Mesenchymal stem cell (in vitro differentiated cells and primary cell): Measurements from ENCODE around the gene HOXC4.

ENCODE experiments used
- DNase-seq: peaks from one replicate; pipeline ENCODE4 v3.0.0-alpha.2; 2013
- H2AFZ ChIP-seq: one replicate; pipeline ENCODE4 v1.6.1; 2013; ENCODE audit warnings: low read depth, mild to moderate bottlenecking, control low read depth, inconsistent platforms, low read length, moderate library complexity
- H2AK5ac ChIP-seq: 2 replicates; pipeline ENCODE4 v1.6.1; 2013; ENCODE audit warnings: low read length, moderate library complexity, mild to moderate bottlenecking, inconsistent platforms; ENCODE audit not compliant: severe bottlenecking
- H2BK120ac ChIP-seq: one replicate; pipeline ENCODE4 v1.6.1; 2013; ENCODE audit warnings: low read depth, mild to moderate bottlenecking, inconsistent platforms, low read length, moderate library complexity
- H2BK12ac ChIP-seq, 2 experiments: one replicate each; pipeline ENCODE4 v1.6.1; 2013; ENCODE audit warnings: inconsistent platforms in 2 of 2, low read length in 2 of 2, mild to moderate bottlenecking in 2 of 2, moderate library complexity in 2 of 2, control low read depth in 1 of 2
- H2BK15ac ChIP-seq: one replicate; pipeline ENCODE4 v1.6.1; 2013; ENCODE audit warnings: mild to moderate bottlenecking, low read depth, inconsistent platforms; ENCODE audit not compliant: poor library complexity, severe bottlenecking
- H2BK5ac ChIP-seq: 2 replicates; pipeline ENCODE4 v1.6.1; 2013; ENCODE audit warnings: low read depth, mild to moderate bottlenecking, low read length, control low read depth, inconsistent platforms; ENCODE audit not compliant: poor library complexity, severe bottlenecking
- H3K14ac ChIP-seq, 2 experiments: one replicate each; pipeline ENCODE4 v1.6.1; 2013; ENCODE audit warnings: inconsistent platforms in 2 of 2, low read length in 2 of 2, control low read depth in 1 of 2, mild to moderate bottlenecking in 1 of 2, moderate library complexity in 1 of 2
- H3K18ac ChIP-seq, 2 experiments: one replicate each; pipeline ENCODE4 v1.6.1; 2013; ENCODE audit warnings: inconsistent platforms in 2 of 2, low read length in 2 of 2, control low read depth in 1 of 2, low read depth in 1 of 2, mild to moderate bottlenecking in 1 of 2
- H3K23ac ChIP-seq, 2 experiments: one replicate each; pipeline ENCODE4 v1.6.1; 2013; ENCODE audit warnings: inconsistent platforms in 2 of 2, low read length in 2 of 2, mild to moderate bottlenecking in 2 of 2, moderate library complexity in 2 of 2, control low read depth in 1 of 2
- H3K27ac ChIP-seq: 2 replicates; pipeline ENCODE4 v1.5.1; 2013; ENCODE audit warnings: mild to moderate bottlenecking, moderate library complexity, low read length, control low read depth, inconsistent platforms; ENCODE audit not compliant: poor library complexity, severe bottlenecking
- H3K27me3 ChIP-seq, 2 experiments: 2 replicates each; pipeline versions ENCODE4 v1.6.1 to v1.7.0; 2013; ENCODE audit warnings: low read length in 2 of 2, mild to moderate bottlenecking in 2 of 2, moderate library complexity in 2 of 2, control low read depth in 1 of 2, inconsistent platforms in 1 of 2; ENCODE audit not compliant: control insufficient read depth in 1 of 2, insufficient read depth in 1 of 2
- H3K36me3 ChIP-seq, 2 experiments: 2 replicates each; pipeline versions ENCODE4 v1.6.1 to v1.7.0; 2013; ENCODE audit warnings: low read length in 2 of 2, control low read depth in 1 of 2, inconsistent platforms in 1 of 2, low read depth in 1 of 2, mild to moderate bottlenecking in 1 of 2; ENCODE audit not compliant: insufficient read depth in 2 of 2, control insufficient read depth in 1 of 2
- H3K4ac ChIP-seq, 2 experiments: one replicate each; pipeline ENCODE4 v1.6.1; 2013; ENCODE audit warnings: inconsistent platforms in 2 of 2, low read length in 2 of 2, mild to moderate bottlenecking in 2 of 2, moderate library complexity in 2 of 2, control low read depth in 1 of 2, low read depth in 1 of 2
- H3K4me1 ChIP-seq: 2 replicates; pipeline ENCODE4 v1.6.1; 2013; ENCODE audit warnings: low read depth, low read length, control low read depth; ENCODE audit not compliant: control insufficient read depth, insufficient read depth
- H3K4me2 ChIP-seq: 2 replicates; pipeline ENCODE4 v1.6.1; 2013; ENCODE audit warnings: low read length, mild to moderate bottlenecking, inconsistent platforms; ENCODE audit not compliant: poor library complexity, severe bottlenecking
- H3K4me3 ChIP-seq, 2 experiments: 2 replicates each; pipeline versions ENCODE4 v1.5.1 to v1.7.0; 2013; ENCODE audit warnings: low read length in 2 of 2, mild to moderate bottlenecking in 2 of 2, control low read depth in 1 of 2, low read depth in 1 of 2; ENCODE audit not compliant: insufficient read depth in 1 of 2
- H3K79me1 ChIP-seq: replicated peaks from 2 replicates; pipeline ENCODE4 v1.6.1; 2013; ENCODE audit warnings: mild to moderate bottlenecking, control low read depth, low read length, inconsistent platforms; ENCODE audit not compliant: poor library complexity, severe bottlenecking
- H3K9ac ChIP-seq: 2 replicates; pipeline ENCODE4 v1.7.0; 2013; ENCODE audit warnings: mild to moderate bottlenecking, low read length, moderate library complexity
- H3K9me3 ChIP-seq: 2 replicates; pipeline ENCODE4 v1.7.0; 2013; ENCODE audit warnings: mild to moderate bottlenecking, low read length; ENCODE audit not compliant: control insufficient read depth
- H4K8ac ChIP-seq: one replicate; pipeline ENCODE4 v1.6.1; 2013; ENCODE audit warnings: inconsistent platforms, mild to moderate bottlenecking, low read length, moderate library complexity
- H4K91ac ChIP-seq: one replicate; pipeline ENCODE4 v1.6.1; 2013; ENCODE audit warnings: mild to moderate bottlenecking, low read length, inconsistent platforms
- WGBS: methylation state at CpG from one replicate; pipeline ENCODE4 v1.1.7; 2013; ENCODE audit warnings: mixed read lengths; 5-methylcytosine and 5-hydroxymethylcytosine counted together

HOXC4 gene

GRCh38 chr12:54005531-54005852 lies 48.1 kb upstream of the HOXC4 start:
- H4K8ac ChIP-seq = peak overlapping the region; percentile 91
- peaks cover 36% of the 10 kb centered on the region for H3K4me1 ChIP-seq
- H3K14ac ChIP-seq = no peak overlapping the region
- H2BK15ac ChIP-seq = peak overlapping the region; percentile 41
- H2BK12ac ChIP-seq = peak overlapping the region; percentile 42 to 76
- H3K18ac ChIP-seq = peak overlapping the region; percentile 58 to 76
- no peak overlapping the region for H2AK5ac ChIP-seq
- peak overlapping the region; percentile 42 to 86 for H3K4me3 ChIP-seq
- no peak overlapping the region for H2AFZ ChIP-seq
- 10% methylated on average over 25 of the region's 26 CpGs for WGBS
- H4K91ac ChIP-seq = no peak overlapping the region
- no peaks in the 10 kb centered on the region for H3K27me3 ChIP-seq
- peak overlapping the region; percentile 57 for H2BK120ac ChIP-seq
- H3K23ac ChIP-seq = peak overlapping the region; percentile 61 to 68
- H3K79me1 ChIP-seq = no peaks in the 10 kb centered on the region
- H3K4me2 ChIP-seq = peak overlapping the region; percentile 76
- H3K4ac ChIP-seq = peak overlapping the region; percentile 21 to 76
- no peak overlapping the region for H2BK5ac ChIP-seq
- H3K9me3 ChIP-seq = no peaks in the 10 kb centered on the region
- H3K9ac ChIP-seq = peak overlapping the region; percentile 98
- H3K36me3 ChIP-seq = peaks cover 0 to 3% of the 10 kb centered on the region in 2 experiments
- H3K27ac ChIP-seq = peak overlapping the region; percentile 81
- peak; percentile 43 for DNase-seq

- Histone ChIP-seq H2BK12ac (peak overlapping the region in 1 of 2 experiments; percentile 76), H3K79me1 (no peaks in the 10 kb centered on the region), H4K8ac (peak overlapping the region; percentile 0), H3K27ac (peak overlapping the region; percentile 81), H3K4me2 (peak overlapping the region; percentile 77), H3K36me3 (peaks cover 0 to 3% of the 10 kb centered on the region in 2 experiments), H3K9ac (peak overlapping the region; percentile 98), H3K4me1 (peaks cover 36% of the 10 kb centered on the region), H3K14ac (no peak overlapping the region), H2BK120ac (peak overlapping the region; percentile 22), H3K9me3 (no peaks in the 10 kb centered on the region), H2AFZ (no peak overlapping the region), H3K23ac (peak overlapping the region in 1 of 2 experiments; percentile 96), H2BK15ac (peak overlapping the region; percentile 86), H2BK5ac (no peak overlapping the region), H2AK5ac (peak overlapping the region; percentile 54), H3K27me3 (no peaks in the 10 kb centered on the region), H4K91ac (no peak overlapping the region), H3K18ac (peak overlapping the region; percentile 80 to 89), H3K4me3 (peak overlapping the region; percentile 42 to 86), H3K4ac (peak overlapping the region; percentile 21 to 78)
- peak; percentile 89 for DNase-seq
- 10% methylated on average over 37 of the region's 39 CpGs for whole genome bisulfite sequencing
Observed at GRCh38 chr12:54005853-54006558, 47.6 kb upstream of the HOXC4 start.

GRCh38 chr12:54006559-54007220 lies 46.9 kb upstream of the HOXC4 start:
- H3K79me1 ChIP-seq = no peaks in the 10 kb centered on the region
- H2BK120ac ChIP-seq = peak overlapping the region; percentile 39
- peak overlapping the region in 1 of 2 experiments; percentile 10 for H2BK12ac ChIP-seq
- H2AFZ ChIP-seq = no peak overlapping the region
- H2BK15ac ChIP-seq = peak overlapping the region; percentile 86
- H3K23ac ChIP-seq = peak overlapping the region in 1 of 2 experiments; percentile 96
- H3K4me2 ChIP-seq = peak overlapping the region; percentile 77
- H3K36me3 ChIP-seq = peaks cover 0 to 3% of the 10 kb centered on the region in 2 experiments
- 19% methylated on average over 22 of the region's 22 CpGs for WGBS
- peak overlapping the region; percentile 34 to 86 for H3K4me3 ChIP-seq
- H3K4ac ChIP-seq = peak overlapping the region; percentile 2 to 78
- peak overlapping the region; percentile 16 for H4K8ac ChIP-seq
- peak overlapping the region; percentile 54 for H2AK5ac ChIP-seq
- peak overlapping the region; percentile 98 for H3K9ac ChIP-seq
- peak; percentile 65 for DNase-seq
- peak overlapping the region; percentile 80 to 89 for H3K18ac ChIP-seq
- no peaks in the 10 kb centered on the region for H3K9me3 ChIP-seq
- H3K27ac ChIP-seq = peak overlapping the region; percentile 30
- no peaks in the 10 kb centered on the region for H3K27me3 ChIP-seq
- H2BK5ac ChIP-seq = no peak overlapping the region
- H3K4me1 ChIP-seq = peaks cover 36% of the 10 kb centered on the region
- peak overlapping the region in 1 of 2 experiments; percentile 5 for H3K14ac ChIP-seq
- H4K91ac ChIP-seq = peak overlapping the region; percentile 10
